ENCODE data around the gene ARHGEF4. TPM values are rescaled to one million over a fixed set of nuclear protein-coding genes. Genes with fewer than 3 reads are reported as not detected.

ARHGEF4 gene
- total RNA-seq, 1 experiment from 2014 or later = 26.6 TPM

DNA sequence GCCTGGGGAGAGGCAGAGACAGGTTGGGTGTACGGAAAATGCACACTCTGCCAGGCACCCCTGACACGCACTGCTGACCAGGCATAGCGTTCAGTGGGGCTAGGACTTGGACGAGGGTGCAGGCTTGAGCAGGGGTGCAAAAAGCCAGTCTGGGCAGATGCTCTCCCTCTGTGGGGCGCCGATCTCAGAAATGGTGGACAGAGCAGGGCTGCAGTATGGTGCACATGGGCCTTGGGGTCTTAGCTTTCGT, 1.0 kb upstream of the ARHGEF4 start:
- 0 out of 2 replicates have a peak overlapping the region, but pooled peaks have one; percentile 75 for H3K27ac ChIP-seq (ENCODE audit: low read depth, low read length)
- ChIA-PET POLR2A (no interaction called here), CTCF (no interaction called here), RAD21 (ENCODE audit: low non-redundant PET in 1 of 2, low total read pairs in 2 of 2, uncharacterized antibody in 2 of 2, unreplicated experiment in 2 of 2) (no interaction called here)
- no peak overlapping the region for H3K4me3 ChIP-seq (replicated peaks in 1 of 2; ENCODE audit: low read depth in 1 of 2, low read length in 2 of 2)
- H3K4me2 ChIP-seq (ENCODE audit: low read length) = no peak overlapping the region
- no TSS peak for BruUV-seq (replicated peaks)
- H4K20me1 ChIP-seq (ENCODE audit: insufficient read depth) = no peaks in the 10 kb centered on the region
- no peak for ATAC-seq
- no peaks in the 10 kb centered on the region for H3K9me3 ChIP-seq (ENCODE audit: control insufficient read depth in 1 of 2, insufficient read depth in 1 of 2, low read depth in 1 of 2, low read length in 2 of 2)
- no peak overlapping the region for H2AFZ ChIP-seq (ENCODE audit: low read depth, low read length, poor library complexity, severe bottlenecking)
- TF ChIP-seq EZH2 (IDR thresholded peaks at IDR 0.05) (no peak), CTCF (IDR thresholded peaks at IDR 0.05 in 2 of 3, conservative IDR thresholded peaks at IDR 0.05 in 1 of 3; ENCODE audit: borderline replicate concordance in 1 of 3, insufficient read depth in 1 of 3, low read depth in 2 of 3, low read length in 2 of 3) (no peak), EZH2phosphoT487 (IDR thresholded peaks at IDR 0.05; ENCODE audit: borderline replicate concordance) (no peak), POLR2A (IDR thresholded peaks at IDR 0.05; ENCODE audit: borderline replicate concordance, extremely low read depth, insufficient read depth, insufficient read length) (no peak), SRF (IDR thresholded peaks at IDR 0.05; ENCODE audit: low read depth) (no peak), JUND (IDR thresholded peaks at IDR 0.05) (no peak), CEBPB (IDR thresholded peaks at IDR 0.05; ENCODE audit: low read depth) (no peak), ELF1 (IDR thresholded peaks at IDR 0.05; ENCODE audit: borderline replicate concordance, low read depth) (no peak), EGR1 (IDR thresholded peaks at IDR 0.05; ENCODE audit: low read depth) (no peak), CBX3 (IDR thresholded peaks at IDR 0.05; ENCODE audit: low read depth) (no peak), FOSL1 (IDR thresholded peaks at IDR 0.05; ENCODE audit: low read depth) (no peak), ZNF274 (IDR thresholded peaks at IDR 0.05; ENCODE audit: low read depth, low read length) (no peak), SP1 (IDR thresholded peaks at IDR 0.05; ENCODE audit: low read depth) (no peak), ZFX (IDR thresholded peaks at IDR 0.05) (no peak), RAD21 (IDR thresholded peaks at IDR 0.05; ENCODE audit: low read depth) (no peak), POLR2AphosphoS5 (IDR thresholded peaks at IDR 0.05; ENCODE audit: low read depth, low read length) (no peak)
- TF ChIP-seq, protein P1, sequence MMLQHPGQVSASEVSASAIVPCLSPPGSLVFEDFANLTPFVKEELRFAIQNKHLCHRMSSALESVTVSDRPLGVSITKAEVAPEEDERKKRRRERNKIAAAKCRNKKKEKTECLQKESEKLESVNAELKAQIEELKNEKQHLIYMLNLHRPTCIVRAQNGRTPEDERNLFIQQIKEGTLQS (IDR thresholded peaks at IDR 0.05) = no peak
- peaks cover 12% of the 10 kb centered on the region in 2 experiments; a peak in 3 of 4 replicates for H3K4me1 ChIP-seq (ENCODE audit: control insufficient read depth in 1 of 2, insufficient read depth in 2 of 2, low read length in 2 of 2)
- no peaks in the 10 kb centered on the region for H3K9me2 ChIP-seq (ENCODE audit: insufficient read depth)
- intact Hi-C loops (cut with micrococcal nuclease) = no loop called here
- DNase-seq (ENCODE audit: low read depth, low spot score) = no peak
- H3K27me3 ChIP-seq (ENCODE audit: insufficient read depth, low read length) = no peaks in the 10 kb centered on the region
- H3K9ac ChIP-seq (ENCODE audit: low read length) = no peak overlapping the region
- H3K36me3 ChIP-seq (ENCODE audit: control insufficient read depth in 1 of 2, insufficient read depth in 2 of 2, low read length in 2 of 2) = no peaks in the 10 kb centered on the region
- peaks cover 28% of the 10 kb centered on the region; the same call in 1 of the 2 replicates for H3K79me2 ChIP-seq (ENCODE audit: insufficient read depth, low read length)

Data from HCT116 (cell line).